ENCODE results near the gene FAT3.

The FAT3 gene

GRCh38 chr11:92227959-92228935 is 3.6 kb downstream of the FAT3 start:
- DNase-seq (ENCODE audit: low spot score): no peak

- no peak for DNase-seq (ENCODE audit: low spot score)
Observed at GRCh38 chr11:92236856-92237255, 12.2 kb downstream of the FAT3 start.

- DNase-seq (ENCODE audit: low spot score): no peak
Observed at GRCh38 chr11:92240916-92241315, 16.3 kb downstream of the FAT3 start.

GRCh38 chr11:92245700-92246271 is 21.2 kb downstream of the FAT3 start:
- DNase-seq (ENCODE audit: low spot score): no peak

GRCh38 chr11:92246630-92247029 is 22.0 kb downstream of the FAT3 start:
- DNase-seq (ENCODE audit: low spot score): no peak

- DNase-seq (ENCODE audit: low spot score): no peak
Observed at GRCh38 chr11:92249156-92249753, 24.6 kb downstream of the FAT3 start.

GRCh38 chr11:92251980-92252379 is 27.4 kb downstream of the FAT3 start:
- DNase-seq (ENCODE audit: low spot score): no peak

GRCh38 chr11:92253421-92253820 is 28.8 kb downstream of the FAT3 start:
- no peak for DNase-seq (ENCODE audit: low spot score)

GRCh38 chr11:92253945-92254344 is 29.3 kb downstream of the FAT3 start:
- DNase-seq (ENCODE audit: low spot score): no peak

- no peak for DNase-seq (ENCODE audit: low spot score)
Observed at GRCh38 chr11:92257536-92257935, 32.9 kb downstream of the FAT3 start.

GRCh38 chr11:92259861-92260260 is 35.2 kb downstream of the FAT3 start:
- no peak for DNase-seq (ENCODE audit: low spot score)

- no peak for DNase-seq (ENCODE audit: low spot score)
Observed at GRCh38 chr11:92264350-92264749, 39.7 kb downstream of the FAT3 start.

- no peak for DNase-seq (ENCODE audit: low spot score)
Observed at GRCh38 chr11:92266806-92267205, 42.2 kb downstream of the FAT3 start.

GRCh38 chr11:92267278-92267677 is 42.7 kb downstream of the FAT3 start:
- no peak for DNase-seq (ENCODE audit: low spot score)

- no peak for DNase-seq (ENCODE audit: low spot score)
Observed at GRCh38 chr11:92267968-92268367, 43.4 kb downstream of the FAT3 start.

- no peak for DNase-seq (ENCODE audit: low spot score)
Observed at GRCh38 chr11:92268546-92268945, 43.9 kb downstream of the FAT3 start.

GRCh38 chr11:92269021-92269420 is 44.4 kb downstream of the FAT3 start:
- no peak for DNase-seq (ENCODE audit: low spot score)

GRCh38 chr11:92269841-92270240 is 45.2 kb downstream of the FAT3 start:
- DNase-seq (ENCODE audit: low spot score): no peak

- no peak for DNase-seq (ENCODE audit: low spot score)
Observed at GRCh38 chr11:92272651-92273050, 48.0 kb downstream of the FAT3 start.
